CD14-positive monocyte (primary cell): ENCODE data around the gene CNNM2. TPM values are rescaled to one million over a fixed set of nuclear protein-coding genes. Genes with fewer than 3 reads are reported as not detected.

ENCODE experiments used
- DNase-seq, 3 donors: peaks; one replicate each; pipeline ENCODE4 v3.0.0-alpha.2; 2011 to 2022
- H2AFZ ChIP-seq: 2 replicates; pipeline ENCODE4 v1.6.0; 2012; ENCODE audit warnings: mild to moderate bottlenecking, low read depth, low read length, inconsistent platforms; ENCODE audit not compliant: insufficient read depth, poor library complexity, severe bottlenecking
- H3K27ac ChIP-seq, 2 donors: 1 replicate in 1 of 2; 2 replicates in 1 of 2; pipeline ENCODE4 v1.5.1; 2012 to 2013; ENCODE audit warnings: low read length in 2 of 2, control low read depth in 1 of 2, inconsistent platforms in 1 of 2, low read depth in 1 of 2, mild to moderate bottlenecking in 1 of 2
- H3K27me3 ChIP-seq, 2 donors: one replicate each; pipeline versions ENCODE4 v1.6.0 to v1.6.1; 2011 to 2013; ENCODE audit warnings: low read length in 2 of 2; ENCODE audit not compliant: control insufficient read depth in 2 of 2, insufficient read depth in 2 of 2
- H3K36me3 ChIP-seq, 2 donors: replicated peaks in 1 of 2; 1 replicate in 1 of 2; 2 replicates in 1 of 2; pipeline versions ENCODE4 v1.5.1 to v1.6.1; 2012 to 2013; ENCODE audit warnings: low read length in 2 of 2, control low read depth in 1 of 2, inconsistent platforms in 1 of 2, mild to moderate bottlenecking in 1 of 2; ENCODE audit not compliant: insufficient read depth in 2 of 2, control insufficient read depth in 1 of 2
- H3K4me1 ChIP-seq, 2 donors: 1 replicate in 1 of 2; 2 replicates in 1 of 2; pipeline versions ENCODE4 v1.5.1 to v1.6.1; 2012 to 2013; ENCODE audit warnings: low read length in 2 of 2, control low read depth in 1 of 2, inconsistent platforms in 1 of 2, mild to moderate bottlenecking in 1 of 2, moderate library complexity in 1 of 2; ENCODE audit not compliant: insufficient read depth in 2 of 2, control insufficient read depth in 1 of 2
- H3K4me2 ChIP-seq: replicated peaks from 2 replicates; pipeline ENCODE3; 2012; ENCODE audit warnings: low read length, moderate library complexity, mild to moderate bottlenecking; ENCODE audit not compliant: poor library complexity, severe bottlenecking; ENCODE audit errors: extremely low read depth
- H3K4me3 ChIP-seq, 3 experiments: fragments of 200-600 bp in 1 of 3; sonication (generic) in 1 of 3; replicated peaks in 1 of 3; 1 replicate in 2 of 3; 2 replicates in 1 of 3; pipeline ENCODE4 v1.5.1; 2011 to 2013; ENCODE audit warnings: low read length in 3 of 3, mild to moderate bottlenecking in 3 of 3, control low read depth in 2 of 3, low read depth in 2 of 3, inconsistent platforms in 1 of 3, moderate library complexity in 1 of 3
- H3K79me2 ChIP-seq: 2 replicates; pipeline ENCODE4 v1.6.0; 2012; ENCODE audit warnings: mild to moderate bottlenecking, control low read depth, inconsistent platforms, low read length, moderate library complexity; ENCODE audit not compliant: insufficient read depth
- H3K9ac ChIP-seq: 2 replicates; pipeline ENCODE4 v1.6.0; 2017; ENCODE audit warnings: low read length, mild to moderate bottlenecking; ENCODE audit not compliant: insufficient read depth, poor library complexity, severe bottlenecking
- H3K9me3 ChIP-seq, 2 donors: replicated peaks in 1 of 2; 1 replicate in 1 of 2; 2 replicates in 1 of 2; pipeline versions ENCODE4 v1.5.1 to v1.6.1; 2012 to 2013; ENCODE audit warnings: low read length in 2 of 2, control low read depth in 1 of 2; ENCODE audit not compliant: control insufficient read depth in 1 of 2, insufficient read depth in 1 of 2
- H4K20me1 ChIP-seq: 2 replicates; pipeline ENCODE4 v1.6.0; 2012; ENCODE audit warnings: mild to moderate bottlenecking, low read length, control low read depth, moderate library complexity; ENCODE audit not compliant: insufficient read depth
- H3K27ac Mint-ChIP-seq, 7 donors: one replicate each; pipeline ENCODE4 v1.8.0; 2020; ENCODE audit warnings: mild to moderate bottlenecking in 7 of 7, mixed read lengths in 7 of 7, moderate library complexity in 6 of 7, inconsistent platforms in 2 of 7
- H3K27me3 Mint-ChIP-seq, 3 donors: one replicate each; pipeline ENCODE4 v1.8.0; 2021 to 2022; ENCODE audit warnings: low read depth in 3 of 3, mild to moderate bottlenecking in 3 of 3, mixed read lengths in 3 of 3, moderate library complexity in 3 of 3, inconsistent platforms in 1 of 3
- H3K36me3 Mint-ChIP-seq, 2 donors: one replicate each; pipeline ENCODE4 v1.8.0; 2020; ENCODE audit warnings: mixed read lengths in 2 of 2, inconsistent platforms in 1 of 2, mild to moderate bottlenecking in 1 of 2
- H3K4me1 Mint-ChIP-seq: one replicate; pipeline ENCODE4 v1.8.0; 2020; ENCODE audit warnings: mild to moderate bottlenecking, mixed read lengths
- H3K4me3 Mint-ChIP-seq, 2 donors: one replicate each; pipeline ENCODE4 v1.8.0; 2020; ENCODE audit warnings: mild to moderate bottlenecking in 2 of 2, mixed read lengths in 2 of 2, moderate library complexity in 1 of 2
- H3K9me3 Mint-ChIP-seq, 7 donors: one replicate each; pipeline ENCODE4 v1.8.0; 2020 to 2022; ENCODE audit warnings: mixed read lengths in 7 of 7, mild to moderate bottlenecking in 6 of 7, moderate library complexity in 6 of 7, inconsistent platforms in 2 of 7
- WGBS: methylation state at CpG from one replicate; pipeline ENCODE4 v1.1.5; 2013; ENCODE audit warnings: missing lambda C conversion rate; ENCODE audit not compliant: insufficient coverage; 5-methylcytosine and 5-hydroxymethylcytosine counted together
- intact Hi-C, 2 donors: fragments of 100-400 bp; cut with micrococcal nuclease; formaldehyde crosslinking; loops; one replicate each; pipeline versions ENCODE4 v1.15.0 to v1.15.1; 2023
- polyA plus RNA-seq, 3 donors: library from polyadenylated mRNA; depleted of rRNA in 1 of 3; unstranded in 2 of 3; stranded (reverse) in 1 of 3; fragments of 300-500 nt in 2 of 3; fragments of >200 nt in 1 of 3; fragmentation: Illumina TruSeq in 2 of 3; gene quantifications; 1 replicate in 2 of 3; 2 replicates in 1 of 3; pipeline ENCODE4 v1.2.3, GENCODE V29; 2012 to 2021
- TF ChIP-seq, protein P1 (sequence below): fragments of 200-600 bp; IDR thresholded peaks from one replicate; pipeline ENCODE4 v1.8.0; 2022; ENCODE audit warnings: antibody characterized with exemption, mild to moderate bottlenecking

The CNNM2 gene
- polyA plus RNA-seq, 3 donors = 1.6 to 3.8 (median 2.2) TPM

DNA sequence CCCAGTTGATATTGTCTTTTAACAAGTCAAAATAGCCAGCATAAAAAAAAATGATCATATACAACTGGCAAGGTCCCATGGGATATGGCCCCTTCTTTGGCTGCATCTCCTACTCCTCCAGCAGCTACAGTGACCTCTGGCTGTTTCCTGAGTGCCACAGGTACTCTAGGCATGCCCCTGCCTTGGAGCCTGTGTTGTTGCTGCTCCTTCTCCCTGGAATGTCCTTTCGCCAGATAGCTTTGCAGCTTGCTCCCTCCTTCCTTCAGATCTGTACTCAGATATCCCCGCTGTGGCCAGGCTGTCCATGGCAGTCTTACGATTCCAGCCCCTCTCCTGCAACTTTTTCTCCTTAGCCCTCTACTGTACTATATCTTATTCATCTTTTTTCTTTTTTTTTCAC lies 23.3 kb downstream of the CNNM2 start:
- H3K27me3 Mint-ChIP-seq = no peaks in the 10 kb centered on the region
- Histone ChIP-seq H3K9me3 (no peaks in the 10 kb centered on the region), H2AFZ (no peak overlapping the region), H4K20me1 (no peaks in the 10 kb centered on the region), H3K4me3 (no peak overlapping the region), H3K79me2 (no peaks in the 10 kb centered on the region), H3K36me3 (no peaks in the 10 kb centered on the region), H3K4me1 (no peaks in the 10 kb centered on the region), H3K27ac (no peak overlapping the region), H3K9ac (no peak overlapping the region), H3K4me2 (no peak overlapping the region), H3K27me3 (no peaks in the 10 kb centered on the region)
- 89% methylated on average over 2 of the region's 3 CpGs for WGBS
- H3K27ac Mint-ChIP-seq = peak overlapping the region in 1 of 7 donors; percentile 65
- H3K4me3 Mint-ChIP-seq = no peak overlapping the region
- H3K36me3 Mint-ChIP-seq = peaks cover 0 to 2% of the 10 kb centered on the region in 2 donors
- TF ChIP-seq, protein P1, sequence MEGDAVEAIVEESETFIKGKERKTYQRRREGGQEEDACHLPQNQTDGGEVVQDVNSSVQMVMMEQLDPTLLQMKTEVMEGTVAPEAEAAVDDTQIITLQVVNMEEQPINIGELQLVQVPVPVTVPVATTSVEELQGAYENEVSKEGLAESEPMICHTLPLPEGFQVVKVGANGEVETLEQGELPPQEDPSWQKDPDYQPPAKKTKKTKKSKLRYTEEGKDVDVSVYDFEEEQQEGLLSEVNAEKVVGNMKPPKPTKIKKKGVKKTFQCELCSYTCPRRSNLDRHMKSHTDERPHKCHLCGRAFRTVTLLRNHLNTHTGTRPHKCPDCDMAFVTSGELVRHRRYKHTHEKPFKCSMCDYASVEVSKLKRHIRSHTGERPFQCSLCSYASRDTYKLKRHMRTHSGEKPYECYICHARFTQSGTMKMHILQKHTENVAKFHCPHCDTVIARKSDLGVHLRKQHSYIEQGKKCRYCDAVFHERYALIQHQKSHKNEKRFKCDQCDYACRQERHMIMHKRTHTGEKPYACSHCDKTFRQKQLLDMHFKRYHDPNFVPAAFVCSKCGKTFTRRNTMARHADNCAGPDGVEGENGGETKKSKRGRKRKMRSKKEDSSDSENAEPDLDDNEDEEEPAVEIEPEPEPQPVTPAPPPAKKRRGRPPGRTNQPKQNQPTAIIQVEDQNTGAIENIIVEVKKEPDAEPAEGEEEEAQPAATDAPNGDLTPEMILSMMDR = no peak
- intact Hi-C loops = no loop called here
- H3K4me1 Mint-ChIP-seq = no peaks in the 10 kb centered on the region
- no peaks in the 10 kb centered on the region for H3K9me3 Mint-ChIP-seq
- no peak for DNase-seq

DNA sequence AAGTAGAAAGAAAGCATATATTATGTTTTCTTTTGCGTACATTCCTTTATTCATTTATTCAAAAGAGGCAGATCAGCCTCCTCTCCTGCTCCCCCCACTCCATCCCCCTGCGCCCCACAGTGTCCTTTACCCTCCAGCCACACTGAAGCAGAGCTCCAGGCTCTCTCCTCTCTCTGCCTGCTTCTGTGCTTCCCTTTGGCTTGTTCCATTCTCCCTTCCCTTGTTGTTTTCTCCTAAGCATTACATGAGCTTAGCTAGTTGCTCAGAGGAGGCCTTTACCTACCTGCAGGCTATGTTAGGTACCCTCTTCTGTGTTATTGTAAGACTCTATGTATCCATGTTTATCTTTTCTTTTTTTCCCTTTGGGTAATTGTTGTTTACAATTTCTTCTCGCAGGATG lies 27.4 kb downstream of the CNNM2 start:
- TF ChIP-seq, protein P1 = no peak
- no peak overlapping the region for H3K27ac ChIP-seq
- H3K9ac ChIP-seq = no peak overlapping the region
- no peaks in the 10 kb centered on the region for H3K27me3 Mint-ChIP-seq
- no peaks in the 10 kb centered on the region for H3K79me2 ChIP-seq
- no peak overlapping the region for H3K4me3 Mint-ChIP-seq
- WGBS = 88% methylated on average over 1 of the region's 3 CpGs
- H3K9me3 ChIP-seq = no peaks in the 10 kb centered on the region
- no peaks in the 10 kb centered on the region for H3K27me3 ChIP-seq
- no peaks in the 10 kb centered on the region for H4K20me1 ChIP-seq
- no peak for DNase-seq
- H3K4me3 ChIP-seq = no peak overlapping the region
- no peaks in the 10 kb centered on the region for H3K9me3 Mint-ChIP-seq
- H3K36me3 Mint-ChIP-seq = peaks cover 0 to 2% of the 10 kb centered on the region in 2 donors
- H3K36me3 ChIP-seq = no peaks in the 10 kb centered on the region
- no peak overlapping the region for H2AFZ ChIP-seq
- H3K4me1 Mint-ChIP-seq = peaks cover 3% of the 10 kb centered on the region
- H3K27ac Mint-ChIP-seq = no peak overlapping the region
- no peak overlapping the region for H3K4me2 ChIP-seq
- H3K4me1 ChIP-seq = no peaks in the 10 kb centered on the region
- intact Hi-C loops = no loop called here
